AG04450 (cell line): ENCODE data around the gene ST7. TPM values are rescaled to one million over a fixed set of nuclear protein-coding genes. Genes with fewer than 3 reads are reported as not detected.

ENCODE experiments used
- CTCF ChIA-PET: fragments of 300-600, 350-600 bp; formaldehyde crosslinking; extraction: SDS; loops from one replicate; lab custom pipeline; 2022; ENCODE audit warnings: antibody characterized with exemption, inconsistent platforms; lab: Charles Lee
- POLR2A ChIA-PET: fragments of 350-600 bp; formaldehyde crosslinking; extraction: SDS; loops from one replicate; lab custom pipeline; 2021; ENCODE audit warnings: antibody characterized with exemption, inconsistent platforms; lab: Yijun Ruan, JAX
- DNase-seq: peaks from one replicate; pipeline ENCODE4 v3.0.0-alpha.2; 2011; ENCODE audit warnings: low read depth, low spot score
- H3K27ac ChIP-seq: one replicate; pipeline ENCODE4 v1.5.1; 2012; ENCODE audit warnings: low read depth, low read length, control low read depth
- H3K27me3 ChIP-seq: one replicate; pipeline ENCODE4 v1.6.0; 2012; ENCODE audit warnings: low read length; ENCODE audit not compliant: control insufficient read depth, insufficient read depth
- H3K4me3 ChIP-seq: 2 replicates; pipeline ENCODE4 v1.5.1; 2011; ENCODE audit warnings: mild to moderate bottlenecking, low read depth, low read length, control low read depth
- H3K9me3 ChIP-seq: 2 replicates; pipeline ENCODE4 v1.5.1; 2012; ENCODE audit warnings: low read length; ENCODE audit not compliant: control insufficient read depth, insufficient read depth
- CTCF ChIP-seq: IDR thresholded peaks from 2 replicates; pipeline ENCODE4 v1.5.1; 2011; ENCODE audit warnings: low read depth, low read length, control low read depth, inconsistent platforms
- polyA plus RNA-seq: library from polyadenylated mRNA; depleted of rRNA; stranded (reverse); fragments of >200 nt; gene quantifications from 2 replicates; pipeline ENCODE4 v1.2.3, GENCODE V29; 2011

The ST7 gene
- polyA plus RNA-seq, 1 experiment, result 34.5 TPM

- H3K27ac ChIP-seq, result no peak overlapping the region
- no peaks in the 10 kb centered on the region for H3K27me3 ChIP-seq
- no peak overlapping the region for H3K4me3 ChIP-seq
- DNase-seq, result no peak
- ChIA-PET POLR2A (no interaction called here), CTCF (no interaction called here)
- H3K9me3 ChIP-seq, result no peaks in the 10 kb centered on the region
- TF ChIP-seq CTCF, result no peak
These were observed 252.6 kb downstream of the ST7 start for GRCh38 chr7:117205873-117206272.

GRCh38 chr7:117208257-117208656 is 255.0 kb downstream of the ST7 start:
- ChIA-PET CTCF (no interaction called here), POLR2A (no interaction called here)
- H3K27me3 ChIP-seq, result no peaks in the 10 kb centered on the region
- DNase-seq, result no peak
- no peak for TF ChIP-seq CTCF
- H3K27ac ChIP-seq, result no peak overlapping the region
- H3K9me3 ChIP-seq, result no peaks in the 10 kb centered on the region
- no peak overlapping the region for H3K4me3 ChIP-seq

- no peaks in the 10 kb centered on the region for H3K27me3 ChIP-seq
- H3K27ac ChIP-seq, result no peak overlapping the region
- DNase-seq, result no peak
- CTCF ChIA-PET, result interaction anchor here (1.0 kb wide), 1 partner anchor 10 kb away, joined by 3 read pairs; no protein-coding TSS in a partner anchor
- no peak overlapping the region for H3K4me3 ChIP-seq
- no peaks in the 10 kb centered on the region for H3K9me3 ChIP-seq
- no peak for TF ChIP-seq CTCF
- POLR2A ChIA-PET, result no interaction called here
These were observed 257.1 kb downstream of the ST7 start for GRCh38 chr7:117210397-117210796.

GRCh38 chr7:117210908-117211307 is 257.6 kb downstream of the ST7 start:
- no peaks in the 10 kb centered on the region for H3K27me3 ChIP-seq
- H3K4me3 ChIP-seq, result no peak overlapping the region
- no peak for TF ChIP-seq CTCF
- no peak for DNase-seq
- H3K9me3 ChIP-seq, result no peaks in the 10 kb centered on the region
- ChIA-PET CTCF (no interaction called here), POLR2A (no interaction called here)
- no peak overlapping the region for H3K27ac ChIP-seq

GRCh38 chr7:117211614-117212013 is 258.3 kb downstream of the ST7 start:
- H3K9me3 ChIP-seq, result no peaks in the 10 kb centered on the region
- no peaks in the 10 kb centered on the region for H3K27me3 ChIP-seq
- ChIA-PET POLR2A (no interaction called here), CTCF (interaction anchor here (1.9 to 2.6 kb wide), 3 partner anchors 8 to 174 kb away, joined by 7 to 41 read pairs (median 30); no protein-coding TSS in a partner anchor)
- H3K4me3 ChIP-seq, result no peak overlapping the region
- no peak for DNase-seq
- H3K27ac ChIP-seq, result no peak overlapping the region
- no peak for TF ChIP-seq CTCF
